ENCODE data around the gene DYNLT4. TPM values are rescaled to one million over a fixed set of nuclear protein-coding genes. Genes with fewer than 3 reads are reported as not detected.

DYNLT4 gene
- total and polyA plus RNA-seq, 2 of the 13 experiments (the other 11 are each of a cell fraction or from before 2014, with no cell fraction given) = 0.77 TPM; not detected in 1

DNA sequence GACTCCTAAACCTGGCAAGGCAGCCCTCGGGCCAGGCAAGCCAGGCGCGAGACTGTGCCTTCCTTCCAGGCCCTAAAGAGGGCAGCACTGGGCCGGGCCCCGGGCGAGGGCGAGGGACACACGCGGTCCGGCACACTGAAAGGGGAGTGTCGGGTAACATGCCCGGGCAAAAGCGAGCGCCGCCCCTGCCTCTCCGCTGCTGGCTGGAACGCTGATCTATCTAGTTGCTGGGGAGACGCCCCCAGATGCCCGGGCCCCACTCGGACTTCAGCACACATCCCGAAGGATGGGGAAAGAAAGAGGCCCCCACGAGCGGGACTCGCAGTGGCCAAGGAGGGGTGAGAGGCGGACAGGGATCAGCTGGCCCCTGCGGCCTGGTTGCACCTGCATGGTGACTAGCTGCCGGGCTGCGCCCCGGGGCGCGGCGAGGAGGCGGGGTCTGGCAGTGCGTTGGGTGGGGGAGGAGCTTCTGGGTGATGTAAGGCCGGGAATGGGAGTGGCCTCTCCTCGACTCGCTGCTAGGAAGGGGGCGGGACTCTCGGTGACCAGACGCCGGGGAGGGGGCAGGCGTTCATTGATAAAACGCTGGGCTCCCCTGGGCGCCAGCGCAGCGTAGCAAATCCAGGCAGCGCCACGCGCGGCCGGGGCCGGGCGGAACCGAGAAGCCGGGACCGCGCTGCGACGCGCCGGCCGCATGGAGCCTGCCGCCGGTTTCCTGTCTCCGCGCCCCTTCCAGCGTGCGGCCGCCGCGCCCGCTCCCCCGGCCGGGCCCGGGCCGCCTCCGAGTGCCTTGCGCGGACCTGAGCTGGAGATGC lies 7.2 kb downstream of the DYNLT4 start, which contains the start of gene PLK3 (continued):
- TF ChIP-seq MIXL1 (CRISPR knock-in tag; IDR thresholded peaks at IDR 0.05) = peak; percentile 68; the same call in 1 of the 2 replicates
- no peak for TF ChIP-seq ETS1 (CRISPR knock-in tag; IDR thresholded peaks at IDR 0.05)
- no peak for TF ChIP-seq EHMT2 (IDR thresholded peaks at IDR 0.05; ENCODE audit: borderline replicate concordance, low read depth, low read length)
- TF ChIP-seq SRF (IDR thresholded peaks at IDR 0.05; ENCODE audit: low read depth, low read length) = 0 out of 2 replicates have a peak, but pooled peaks have one; percentile 5
- no peak for TF ChIP-seq USF2 (IDR thresholded peaks at IDR 0.05; ENCODE audit: low read depth, low read length)
- peak; percentile 30; the same call in 1 of the 2 replicates for TF ChIP-seq USF2 (CRISPR knock-in tag; IDR thresholded peaks at IDR 0.05; ENCODE audit: borderline replicate concordance)
- peak; percentile 97 for TF ChIP-seq ZNF670 (CRISPR knock-in tag; IDR thresholded peaks at IDR 0.05; ENCODE audit: borderline replicate concordance)
- TF ChIP-seq ZNF550 (CRISPR knock-in tag; IDR thresholded peaks at IDR 0.05; ENCODE audit: borderline replicate concordance) = peak; percentile 89
- peak; percentile 87; the same call in 1 of the 2 replicates for TF ChIP-seq ZSCAN29 (CRISPR knock-in tag; conservative IDR thresholded peaks at IDR 0.05)
- TF ChIP-seq ZNF564 (CRISPR knock-in tag; IDR thresholded peaks at IDR 0.05) = no peak; the same call in 1 of the 2 replicates
- TF ChIP-seq ZBTB37 (CRISPR knock-in tag; IDR thresholded peaks at IDR 0.05) = no peak
- no peak for TF ChIP-seq MBNL3 (CRISPR knock-in tag; conservative IDR thresholded peaks at IDR 0.05)
- TF ChIP-seq, protein P1, sequence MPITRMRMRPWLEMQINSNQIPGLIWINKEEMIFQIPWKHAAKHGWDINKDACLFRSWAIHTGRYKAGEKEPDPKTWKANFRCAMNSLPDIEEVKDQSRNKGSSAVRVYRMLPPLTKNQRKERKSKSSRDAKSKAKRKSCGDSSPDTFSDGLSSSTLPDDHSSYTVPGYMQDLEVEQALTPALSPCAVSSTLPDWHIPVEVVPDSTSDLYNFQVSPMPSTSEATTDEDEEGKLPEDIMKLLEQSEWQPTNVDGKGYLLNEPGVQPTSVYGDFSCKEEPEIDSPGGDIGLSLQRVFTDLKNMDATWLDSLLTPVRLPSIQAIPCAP (CRISPR knock-in tag; IDR thresholded peaks at IDR 0.05; ENCODE audit: low read depth) = 0 out of 2 replicates have a peak, but pooled peaks have one; percentile 22
- TF ChIP-seq AKAP8 (CRISPR knock-in tag; IDR thresholded peaks at IDR 0.05) = peak; percentile 51; the same call in 1 of the 2 replicates
- TF ChIP-seq SUZ12 (IDR thresholded peaks at IDR 0.05; ENCODE audit: low read depth, low read length) = no peak
- TF ChIP-seq, protein P2, sequence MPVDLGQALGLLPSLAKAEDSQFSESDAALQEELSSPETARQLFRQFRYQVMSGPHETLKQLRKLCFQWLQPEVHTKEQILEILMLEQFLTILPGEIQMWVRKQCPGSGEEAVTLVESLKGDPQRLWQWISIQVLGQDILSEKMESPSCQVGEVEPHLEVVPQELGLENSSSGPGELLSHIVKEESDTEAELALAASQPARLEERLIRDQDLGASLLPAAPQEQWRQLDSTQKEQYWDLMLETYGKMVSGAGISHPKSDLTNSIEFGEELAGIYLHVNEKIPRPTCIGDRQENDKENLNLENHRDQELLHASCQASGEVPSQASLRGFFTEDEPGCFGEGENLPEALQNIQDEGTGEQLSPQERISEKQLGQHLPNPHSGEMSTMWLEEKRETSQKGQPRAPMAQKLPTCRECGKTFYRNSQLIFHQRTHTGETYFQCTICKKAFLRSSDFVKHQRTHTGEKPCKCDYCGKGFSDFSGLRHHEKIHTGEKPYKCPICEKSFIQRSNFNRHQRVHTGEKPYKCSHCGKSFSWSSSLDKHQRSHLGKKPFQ (CRISPR knock-in tag; IDR thresholded peaks at IDR 0.05; ENCODE audit: insufficient replicate concordance) = peak; percentile 70
- TF ChIP-seq NCOA2 (CRISPR knock-in tag; IDR thresholded peaks at IDR 0.05) = 0 out of 2 replicates have a peak, but pooled peaks have one; percentile 38
- peak; percentile 13 to 54; a peak in 1 of 4 replicates for TF ChIP-seq EP300 (IDR thresholded peaks at IDR 0.05; ENCODE audit: low read depth in 2 of 2, low read length in 2 of 2)
- no peak; the same call in 1 of the 2 replicates for TF ChIP-seq EP300 (CRISPR knock-in tag; IDR thresholded peaks at IDR 0.05; ENCODE audit: borderline replicate concordance)
- no peak for TF ChIP-seq ZNF557 (CRISPR knock-in tag; IDR thresholded peaks at IDR 0.05)
- no peak for TF ChIP-seq MED8 (CRISPR knock-in tag; IDR thresholded peaks at IDR 0.05; ENCODE audit: insufficient replicate concordance)
- peak; percentile 78; the same call in 1 of the 2 replicates for TF ChIP-seq ZNF891 (CRISPR knock-in tag; IDR thresholded peaks at IDR 0.05)
